Measurements from ENCODE around the gene FGR. TPM values are rescaled to one million over a fixed set of nuclear protein-coding genes. Genes with fewer than 3 reads are reported as not detected.

The FGR gene
- under 0.01 and 0.50 TPM in 2 replicates for total RNA-seq

DNA sequence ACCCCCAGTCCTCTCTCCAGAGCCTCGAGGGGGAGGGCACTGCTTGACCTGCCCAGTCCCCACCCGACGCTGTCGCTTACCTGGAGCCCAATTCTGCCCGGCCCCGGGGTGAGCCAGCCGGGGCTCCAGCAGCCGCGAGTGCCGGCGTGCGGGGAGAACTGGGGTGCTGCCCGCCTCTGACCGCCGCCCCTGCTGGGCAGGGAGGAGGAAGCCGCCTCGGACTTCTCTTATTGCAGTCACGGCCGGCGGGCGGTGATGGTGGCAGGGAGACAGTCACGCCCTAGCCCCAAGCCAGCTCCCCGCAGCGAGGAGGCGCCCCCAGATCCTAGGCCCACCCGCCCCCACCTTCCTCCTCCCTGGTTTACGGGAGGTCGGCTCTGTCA lies at the start of gene FGR:
Gene FGR, minus strand, starts transcription at position 201 of the 383 bp plus-strand sequence. CDS start 11,269 bp downstream, outside the sequence.

DNA sequence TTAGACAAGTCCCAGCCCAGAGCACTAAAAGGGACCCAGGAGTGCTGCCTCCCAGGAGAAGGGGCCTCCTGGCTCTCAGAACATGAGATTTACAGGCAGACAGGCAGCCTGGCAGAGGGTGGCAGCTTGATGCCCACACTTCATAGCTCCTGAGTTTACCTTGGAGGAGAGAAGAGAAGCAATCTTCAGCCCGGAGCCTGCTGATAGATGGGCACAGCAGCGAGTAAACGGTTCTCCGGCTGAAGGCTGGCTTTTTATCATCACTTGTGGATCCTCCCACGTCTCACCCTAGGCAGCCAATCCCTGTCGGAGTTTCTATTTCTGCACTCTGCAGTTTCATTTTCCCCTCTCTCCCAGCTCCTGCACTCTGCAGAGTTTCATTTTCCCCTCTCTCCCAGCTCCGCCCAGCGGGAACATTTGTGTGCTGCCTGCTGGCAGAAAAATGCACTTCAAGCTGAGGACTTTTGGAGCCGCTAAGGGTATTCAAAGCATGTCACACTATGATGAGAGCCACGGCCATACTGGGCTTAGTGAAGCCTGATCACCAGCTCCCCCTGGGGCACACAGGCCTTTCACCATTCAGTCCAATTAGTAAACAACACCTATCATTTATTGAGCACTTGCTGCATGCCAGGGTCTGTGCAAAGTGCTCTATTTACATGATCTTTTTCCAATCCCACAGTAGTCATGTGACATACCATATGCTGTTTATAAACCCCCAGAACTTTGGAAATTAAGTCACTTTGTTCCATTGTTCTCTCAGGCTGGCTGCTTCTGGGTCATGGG lies 37.2 kb upstream of the FGR start, which contains the start of gene IFI6:
Gene IFI6, minus strand, starts transcription at position 229 of the 786 bp plus-strand sequence. CDS start 2,878 bp downstream, outside the sequence.

DNA sequence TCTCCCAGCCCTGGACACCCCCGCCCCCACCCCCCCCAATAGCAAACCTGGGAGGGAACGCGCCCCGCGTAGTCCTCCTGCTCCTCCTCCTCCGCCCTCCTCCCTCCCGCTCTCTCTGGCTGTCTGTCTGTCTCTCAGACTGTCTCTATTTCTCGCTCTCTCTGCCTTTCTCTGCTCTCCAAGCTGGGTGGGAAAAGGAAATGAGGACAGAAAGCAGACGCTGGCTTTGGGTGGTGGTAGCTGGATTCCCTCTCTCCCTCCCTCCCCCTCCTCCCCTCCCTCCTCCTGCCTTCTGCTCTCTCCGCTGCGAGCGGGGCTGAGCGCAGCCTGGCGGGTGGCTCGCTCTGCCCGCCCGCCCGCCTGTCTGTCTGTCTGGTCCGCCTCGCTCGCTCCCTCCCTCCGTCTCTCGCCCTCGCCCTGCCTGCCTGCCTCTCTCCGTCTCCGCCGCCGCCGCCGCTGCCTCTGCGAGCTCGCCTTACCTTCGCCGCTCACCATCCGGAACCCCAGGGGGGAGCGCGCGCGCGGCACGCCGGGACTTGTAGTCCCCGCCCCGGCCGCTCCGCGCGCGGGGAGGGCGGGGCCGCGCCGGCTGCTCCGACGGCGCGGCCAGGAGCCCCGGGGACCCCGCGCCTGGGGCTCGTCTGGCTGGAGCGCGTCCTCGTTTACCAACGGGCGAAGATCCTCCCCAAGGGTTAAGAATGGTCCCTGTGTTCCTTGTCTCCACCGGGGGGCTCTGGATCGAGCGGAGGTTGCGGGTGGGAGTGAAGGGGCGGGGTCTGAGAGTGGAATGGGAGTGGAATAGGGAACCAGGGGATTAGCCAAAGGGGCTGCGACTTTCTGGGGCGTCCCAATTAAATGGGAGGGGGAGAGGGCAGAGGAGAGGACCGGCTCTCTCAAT lies 31.1 kb downstream of the FGR start, which contains the start of gene AHDC1:
Gene AHDC1, minus strand, starts transcription at position 464 of the 898 bp plus-strand sequence. CDS start 52,029 bp downstream, outside the sequence.

Other genes with a start within 250 kb of the FGR start
- gene GPR3, start 242.6 kb downstream of the FGR start, total RNA-seq, result under 0.01 TPM in 2 replicates
- gene WASF2, start 145.0 kb downstream of the FGR start, total RNA-seq, result 28.7 and 63.1 TPM in 2 replicates
- 3.8 and 19.1 TPM in 2 replicates for gene AHDC1, start 31.0 kb downstream of the FGR start, total RNA-seq
- 9.3 and 101 TPM in 2 replicates for gene IFI6, start 37.0 kb upstream of the FGR start, total RNA-seq
- gene FAM76A, start 90.8 kb upstream of the FGR start, total RNA-seq, result 14.0 and 15.3 TPM in 2 replicates
- gene STX12, start 138.0 kb upstream of the FGR start, total RNA-seq, result 39.0 and 68.7 TPM in 2 replicates
- gene PPP1R8, start 195.6 kb upstream of the FGR start, total RNA-seq, result 49.6 and 57.1 TPM in 2 replicates
- gene THEMIS2, start 237.4 kb upstream of the FGR start, total RNA-seq, result 4.1 and 5.7 TPM in 2 replicates